NCI-H446 treated with DMSO at 0.1 percent for 48 hours (cell line): ENCODE results near the gene MKKS.

Experiments used
- DNase-seq: peaks from one replicate; lab custom pipeline; 2025; lab: John Stamatoyannopoulos, UW

MKKS gene

DNA sequence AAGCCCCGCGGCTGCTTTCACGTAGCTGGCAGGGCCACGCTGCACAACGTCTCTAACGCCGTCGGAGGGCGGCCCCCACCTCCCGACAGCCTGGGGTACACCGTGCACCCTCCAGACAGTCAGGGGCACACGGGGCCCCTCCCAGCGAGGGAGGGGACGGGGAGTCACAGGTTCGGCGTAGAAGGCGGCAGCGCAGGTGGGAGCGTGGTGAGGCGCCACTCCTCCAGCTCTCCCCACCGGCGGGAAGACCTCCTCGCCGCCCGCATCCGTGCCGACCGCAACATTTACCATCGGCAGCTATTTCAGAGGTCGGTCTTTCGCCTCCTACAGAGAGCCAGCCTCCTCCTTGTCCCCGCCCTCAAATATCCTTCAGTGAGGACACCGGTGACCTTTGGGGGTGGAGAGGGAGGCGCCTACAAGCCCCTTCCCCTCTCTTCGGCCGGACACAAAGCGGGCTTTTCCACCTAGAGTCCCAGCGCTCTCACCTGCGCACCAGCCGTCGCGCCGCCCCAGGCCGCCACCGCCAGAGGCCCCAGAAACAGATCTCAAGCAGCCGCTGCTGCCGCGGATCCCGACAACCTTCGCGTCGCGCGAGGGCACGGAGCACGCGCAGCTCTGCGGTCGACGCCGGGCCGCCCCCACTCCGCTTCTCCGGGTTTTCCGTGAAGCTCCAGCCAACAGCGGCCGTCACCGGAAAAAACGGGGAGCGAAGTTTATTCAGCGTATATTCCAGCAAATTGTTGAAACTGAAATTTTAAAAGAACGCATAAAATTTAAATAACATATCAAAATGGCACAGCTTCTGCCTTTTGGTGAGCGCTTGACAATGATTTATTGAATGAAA is at the start of gene MKKS:
Gene MKKS (minus strand): TSS at position 600 of the 844 bp plus-strand sequence. CDS start 20,708 bp downstream, outside the sequence.
- peak; percentile 90 for DNase-seq

DNA sequence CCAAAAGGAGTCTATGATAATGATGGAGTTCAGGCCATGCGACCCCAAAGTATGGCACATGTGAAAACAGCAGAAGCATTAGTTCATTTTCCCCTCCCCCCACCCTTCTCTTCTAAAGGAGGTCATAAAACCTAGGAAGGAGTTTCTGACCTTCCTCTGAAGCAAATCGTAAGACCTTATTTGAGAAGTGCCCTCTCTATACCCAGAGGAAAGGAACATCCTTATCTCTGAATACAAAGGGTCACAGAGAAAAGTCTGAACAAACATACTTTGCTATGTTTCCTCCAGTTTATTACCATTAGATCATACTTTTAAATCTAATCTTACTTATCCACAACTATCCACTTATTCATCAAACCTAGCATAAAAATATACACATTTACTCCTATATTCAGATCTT is 49.7 kb upstream of the MKKS start:
- DNase-seq: no peak

DNA sequence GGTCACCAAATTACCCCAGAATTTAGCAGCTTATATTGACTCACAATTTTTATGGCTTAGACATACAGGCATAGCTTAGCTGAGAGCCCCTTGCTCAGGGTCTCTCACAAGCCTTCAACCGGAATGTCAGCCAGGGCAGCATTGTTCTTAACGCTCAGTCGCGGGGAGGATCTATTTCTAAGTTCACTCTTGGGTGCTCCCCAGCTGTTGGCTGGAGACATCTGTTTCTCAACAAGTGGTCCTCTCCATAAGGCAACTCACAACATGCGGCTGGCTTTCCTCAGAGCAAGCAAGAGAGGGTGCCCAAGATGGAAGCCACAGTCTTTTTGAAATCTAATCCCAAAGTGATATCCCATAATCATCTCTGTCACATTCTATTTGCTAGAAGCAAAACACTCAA is 47.7 kb upstream of the MKKS start:
- no peak for DNase-seq

DNA sequence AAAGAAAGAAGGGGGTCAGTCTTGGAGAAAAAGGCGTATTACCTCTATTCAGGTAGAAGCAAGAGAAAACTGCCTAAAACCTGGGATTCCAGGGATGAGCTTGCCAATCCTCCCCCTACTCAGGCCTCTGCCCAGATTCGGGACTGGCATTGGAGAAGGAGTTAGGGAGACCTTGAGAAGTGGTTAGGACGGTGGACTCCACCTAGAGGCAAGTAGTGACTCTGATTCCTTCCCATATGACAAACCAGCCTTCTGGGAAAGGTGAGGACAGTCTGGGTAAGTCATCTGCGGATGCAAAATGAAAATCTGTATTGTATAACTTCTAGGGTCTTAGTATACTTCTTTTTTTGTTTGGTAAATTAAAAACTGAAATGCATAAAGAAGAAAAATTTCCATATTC is 44.9 kb upstream of the MKKS start:
- DNase-seq: no peak

DNA sequence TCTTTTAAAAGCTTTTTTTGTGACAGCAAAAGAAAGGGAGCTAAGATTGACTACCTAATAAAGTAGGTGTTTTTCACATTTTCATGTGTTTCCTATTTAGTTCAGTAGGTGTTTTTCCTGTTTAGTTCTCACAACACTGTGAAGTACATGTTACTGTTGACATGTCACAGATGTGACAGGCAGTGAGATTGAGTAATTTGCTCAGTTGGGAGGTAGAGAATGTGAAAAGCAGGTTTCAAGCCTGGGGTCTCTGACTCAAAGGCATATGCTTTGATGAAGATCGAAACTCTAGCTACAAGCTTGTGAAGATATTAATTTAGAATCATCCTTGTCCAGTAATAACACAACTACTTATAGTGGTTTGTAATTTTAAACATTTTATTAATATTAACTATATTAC is 44.2 kb upstream of the MKKS start:
- DNase-seq: no peak

DNA sequence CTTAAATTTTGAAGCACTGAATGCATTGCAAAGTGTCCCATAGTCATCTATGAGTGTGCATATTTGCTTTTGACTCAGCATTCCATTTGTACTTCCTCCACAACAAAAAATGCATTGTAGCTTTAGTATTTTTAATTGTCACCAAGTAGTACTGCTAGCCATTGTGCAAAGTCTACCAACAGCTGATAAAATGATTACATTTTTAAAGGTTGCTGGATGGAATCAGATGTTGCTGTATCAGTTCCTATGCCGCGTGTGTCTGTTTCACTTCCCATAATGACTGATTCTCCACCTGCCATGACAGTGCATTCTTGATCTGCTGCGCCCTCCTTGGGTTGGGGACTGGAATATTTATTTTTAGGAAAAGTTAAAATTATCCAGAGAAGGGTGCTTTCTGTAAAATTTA is 42.3 kb upstream of the MKKS start:
- no peak for DNase-seq

DNA sequence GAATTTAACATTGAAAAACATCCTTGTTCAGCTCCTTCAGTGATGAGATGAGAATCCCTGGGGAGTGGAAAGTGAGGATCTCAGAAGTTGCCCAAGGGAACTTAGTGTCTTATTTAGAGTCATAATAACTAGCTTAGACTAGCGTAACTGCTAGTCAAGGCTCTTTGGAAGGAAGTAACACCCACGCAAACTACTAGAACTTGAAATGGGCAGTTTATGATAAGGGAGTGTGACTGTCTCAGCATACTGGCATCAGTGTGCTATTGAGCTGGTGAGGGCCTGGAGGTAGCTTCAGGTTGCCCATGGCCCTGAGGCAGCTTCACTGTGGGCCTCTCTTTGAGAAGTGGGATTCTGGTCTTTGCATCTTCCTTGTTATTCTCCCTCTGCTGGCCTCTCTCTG is 41.2 kb upstream of the MKKS start:
- no peak for DNase-seq

DNA sequence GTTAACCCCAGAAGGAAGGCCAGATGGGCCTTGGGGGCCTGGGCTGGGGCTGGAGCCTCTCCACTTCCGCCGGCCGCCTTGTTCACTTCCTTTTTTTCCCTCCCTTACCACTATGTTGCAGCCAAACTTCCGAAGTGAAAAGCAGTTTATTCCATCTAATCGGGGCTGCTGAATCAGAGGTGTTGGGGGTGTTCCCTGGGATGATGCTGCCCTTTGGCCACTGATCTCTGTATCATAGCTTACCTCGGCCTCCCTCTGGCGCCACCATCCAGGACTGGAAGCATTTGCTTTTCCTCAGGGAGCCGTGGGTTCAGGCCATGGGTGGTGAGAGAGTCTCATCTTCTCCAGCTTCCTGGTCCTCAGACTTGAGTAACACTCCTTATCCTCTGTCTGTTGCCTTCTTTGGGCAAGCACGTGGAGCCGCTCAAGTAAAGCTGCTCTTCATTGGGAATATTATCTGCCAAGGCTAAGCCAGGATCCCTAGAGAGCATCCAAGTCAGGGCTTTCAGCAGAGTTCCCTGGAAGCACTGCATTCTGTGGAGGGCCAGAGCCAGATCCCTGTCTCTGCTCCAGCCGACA is 40.7 kb upstream of the MKKS start:
- no peak for DNase-seq

DNA sequence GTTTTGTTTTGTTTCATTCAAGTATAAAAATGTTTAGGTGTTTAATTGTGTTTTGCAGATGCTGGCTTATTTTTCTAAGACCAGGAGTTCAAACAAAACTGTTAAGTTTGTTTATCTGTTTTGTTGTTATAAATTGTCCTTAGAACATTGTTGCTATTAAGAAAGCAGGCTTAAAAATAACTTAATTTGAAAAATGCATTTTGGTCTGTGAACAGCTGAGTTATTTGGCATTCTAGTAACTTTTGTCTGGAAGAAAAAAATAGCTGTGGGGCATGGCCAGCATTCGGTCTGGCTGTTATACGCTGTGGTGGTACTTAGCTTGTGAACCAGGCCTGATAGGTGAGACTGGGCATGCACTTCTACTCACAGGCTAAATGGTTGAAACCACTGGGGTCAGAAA is 38.8 kb upstream of the MKKS start:
- DNase-seq: no peak

DNA sequence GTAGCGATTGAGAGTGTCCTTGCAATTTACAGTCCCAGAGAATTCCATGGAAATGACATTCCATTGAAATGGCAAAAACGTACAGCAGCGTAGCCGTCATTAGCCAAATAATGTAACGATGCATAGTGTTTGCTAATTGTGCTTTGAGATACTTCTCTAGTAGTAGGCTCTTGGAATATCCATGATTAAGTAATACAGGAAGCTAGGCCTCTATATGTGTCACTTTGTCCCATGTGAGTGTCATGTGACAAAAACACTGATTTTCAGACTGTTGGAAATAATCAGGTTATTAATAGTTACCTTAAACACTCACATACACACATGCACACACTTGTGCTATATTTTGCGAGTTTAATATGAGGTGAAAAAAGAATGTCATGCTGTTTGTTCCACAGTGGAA is 36.3 kb upstream of the MKKS start:
- DNase-seq: no peak

DNA sequence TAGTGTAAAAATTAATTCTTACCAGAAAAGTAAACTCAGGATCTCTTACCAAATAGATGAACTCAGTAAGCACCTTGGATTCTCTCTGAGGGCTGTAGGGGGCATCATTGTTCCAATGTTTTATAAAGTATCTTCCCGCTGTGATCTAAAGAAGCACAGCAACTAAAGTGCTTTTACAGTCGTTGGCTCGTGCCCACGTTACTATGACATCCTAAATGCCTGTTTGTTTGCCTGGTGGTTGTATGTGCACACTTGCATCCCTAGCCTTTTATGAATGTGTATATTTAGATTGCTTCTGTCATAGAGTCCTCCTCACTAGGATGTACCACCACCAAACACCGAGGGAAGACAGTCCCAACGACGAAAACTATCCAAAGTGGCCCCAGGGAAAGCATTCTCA is 35.6 kb upstream of the MKKS start:
- DNase-seq: peak; percentile 85

DNA sequence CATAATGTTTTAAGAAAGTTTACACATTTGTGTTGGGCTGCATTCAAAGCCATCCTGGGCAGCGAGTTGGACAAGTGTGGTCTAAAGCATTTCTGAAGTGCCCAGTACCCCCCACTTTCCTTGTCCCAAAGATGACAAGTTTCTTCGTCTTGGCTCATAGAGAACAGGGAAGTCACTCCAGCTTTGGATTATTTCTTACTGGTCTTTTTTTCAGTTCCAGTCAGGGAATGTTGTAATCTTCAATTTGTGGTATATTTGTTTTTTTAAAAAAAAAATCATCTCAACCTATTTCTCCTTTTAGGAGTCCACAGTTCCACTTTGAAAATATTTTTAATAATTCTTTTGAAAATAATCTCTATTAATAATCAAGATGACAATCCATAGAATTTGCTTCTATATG is 35.0 kb upstream of the MKKS start:
- no peak for DNase-seq

DNA sequence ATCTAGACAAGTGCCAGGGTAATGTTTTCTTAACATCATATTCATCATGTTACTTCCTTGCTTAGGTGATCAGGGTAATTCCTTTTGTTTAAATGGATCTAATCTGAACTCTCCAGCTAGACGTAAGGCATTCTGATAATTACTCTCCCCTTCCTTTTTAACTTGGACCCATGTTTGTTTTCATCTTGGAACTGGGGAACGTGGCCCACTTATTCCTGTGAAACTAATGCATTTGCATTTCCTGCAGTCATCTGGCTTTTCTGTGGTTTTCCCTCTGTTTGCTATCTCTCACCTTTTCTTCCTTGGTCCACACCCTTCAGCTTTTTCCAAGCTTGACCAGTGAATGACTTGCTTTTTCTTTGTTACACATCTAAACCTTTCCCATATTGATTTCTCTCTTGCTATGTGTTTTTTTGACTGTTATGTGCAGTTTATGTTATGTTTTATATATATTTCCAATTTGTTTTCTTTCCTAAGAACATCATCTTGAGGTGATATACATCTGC is 34.4 kb upstream of the MKKS start:
- no peak for DNase-seq

DNA sequence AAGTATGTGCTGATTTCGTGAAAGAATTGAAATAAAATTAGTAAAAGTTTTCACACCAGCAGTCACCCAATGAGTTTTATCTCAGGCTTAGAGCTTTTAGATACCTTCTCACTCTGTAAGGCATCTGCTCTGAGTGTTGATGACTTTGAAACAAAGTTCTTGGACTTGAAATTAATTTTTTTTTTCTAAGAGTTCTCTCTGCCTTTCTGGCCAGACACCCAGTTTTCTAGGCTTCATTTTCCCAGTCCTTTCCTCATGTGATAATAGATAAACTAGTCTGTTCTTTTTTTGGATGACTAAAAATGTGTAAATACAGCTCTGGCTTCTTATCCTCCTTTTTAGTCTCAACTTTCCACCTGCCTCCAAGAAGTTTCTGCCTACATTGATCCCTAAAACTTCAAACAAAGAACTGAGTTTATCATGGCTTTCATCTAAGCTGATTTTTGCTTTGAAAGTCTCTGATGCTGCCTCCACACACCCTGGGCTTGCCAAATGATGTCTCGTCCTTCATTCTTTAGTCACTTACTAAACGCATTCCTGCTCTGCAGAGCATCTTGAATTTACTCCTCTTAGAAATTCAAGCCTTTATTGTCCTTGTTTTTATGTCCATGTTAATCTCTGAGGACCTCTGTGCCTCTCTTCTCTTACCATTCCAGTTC is 33.8 kb upstream of the MKKS start:
- DNase-seq: no peak

DNA sequence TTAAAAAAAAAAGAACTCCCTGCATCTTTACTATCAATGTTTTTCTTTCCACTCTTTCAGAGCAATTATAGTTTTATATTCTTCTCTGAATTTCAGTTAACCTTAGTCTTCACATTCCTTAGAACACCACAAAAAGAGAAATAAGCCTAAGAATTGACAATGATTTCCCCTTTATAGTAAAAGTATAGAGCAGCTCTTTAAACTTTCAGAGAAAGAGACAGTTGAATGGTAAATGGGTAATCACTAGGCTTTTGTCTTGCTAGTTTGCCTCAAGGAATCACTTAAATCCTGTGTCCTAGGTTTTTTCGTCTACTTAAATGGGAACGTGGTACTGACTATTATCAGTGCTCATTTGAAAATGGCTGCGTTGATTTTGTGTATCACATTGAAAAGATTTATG is 32.8 kb upstream of the MKKS start:
- no peak for DNase-seq

DNA sequence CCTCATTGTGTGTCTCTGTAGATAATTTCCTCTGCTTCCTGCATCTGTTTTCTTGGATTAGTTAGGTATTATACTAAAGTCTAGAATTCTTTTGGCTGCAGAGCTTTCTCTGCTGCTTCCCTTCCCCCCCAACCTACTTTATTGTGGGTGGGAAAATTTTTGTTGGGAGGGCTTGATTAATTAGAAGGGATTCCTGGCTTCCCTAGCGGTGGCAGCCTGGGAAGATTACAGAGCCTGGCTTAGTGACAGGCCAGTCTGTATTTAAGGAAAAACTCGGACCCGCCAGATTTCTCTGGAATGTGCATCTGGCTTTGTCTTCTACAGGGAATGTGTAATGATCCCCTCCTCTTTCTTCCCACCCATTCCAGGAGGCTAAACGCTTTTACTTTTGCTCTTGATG is 32.3 kb upstream of the MKKS start:
- DNase-seq: no peak

DNA sequence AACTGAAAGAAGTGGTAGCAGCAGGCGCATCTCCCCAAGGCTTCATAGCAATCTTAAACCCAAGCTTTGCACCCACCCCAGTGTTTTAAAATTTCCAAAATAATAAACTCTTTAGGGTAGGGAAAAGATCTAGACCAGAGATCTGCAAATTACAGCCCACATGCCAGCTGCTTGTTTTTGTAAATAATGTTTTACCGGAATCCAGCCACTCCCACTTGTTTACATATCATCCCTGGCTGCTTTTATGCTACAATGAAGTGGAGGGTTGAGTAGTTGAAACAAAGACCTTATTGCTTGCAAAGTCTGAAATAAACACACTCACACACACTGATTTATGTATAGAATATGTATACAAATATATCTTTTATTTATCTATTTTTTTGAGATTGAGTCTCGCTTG is 31.1 kb upstream of the MKKS start:
- no peak for DNase-seq

DNA sequence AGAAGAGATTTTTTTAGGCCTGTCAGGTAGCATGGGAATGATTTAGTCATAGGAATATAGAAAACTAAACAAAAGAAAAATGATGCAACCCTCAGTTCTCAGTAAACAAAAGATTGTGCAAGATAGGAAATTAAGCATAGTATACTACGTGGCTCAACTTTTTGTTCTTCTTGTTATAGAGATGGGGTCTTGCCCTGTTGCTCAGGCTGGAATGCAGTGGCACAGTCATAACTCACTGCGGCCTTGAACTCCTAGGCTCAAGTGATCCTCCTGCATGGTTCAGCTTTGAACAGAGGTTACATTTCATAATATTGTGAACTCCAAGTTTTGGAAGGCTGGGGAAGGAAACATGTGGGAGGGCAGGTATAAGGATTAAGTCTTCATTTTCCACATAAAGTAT is 29.6 kb upstream of the MKKS start:
- no peak for DNase-seq

DNA sequence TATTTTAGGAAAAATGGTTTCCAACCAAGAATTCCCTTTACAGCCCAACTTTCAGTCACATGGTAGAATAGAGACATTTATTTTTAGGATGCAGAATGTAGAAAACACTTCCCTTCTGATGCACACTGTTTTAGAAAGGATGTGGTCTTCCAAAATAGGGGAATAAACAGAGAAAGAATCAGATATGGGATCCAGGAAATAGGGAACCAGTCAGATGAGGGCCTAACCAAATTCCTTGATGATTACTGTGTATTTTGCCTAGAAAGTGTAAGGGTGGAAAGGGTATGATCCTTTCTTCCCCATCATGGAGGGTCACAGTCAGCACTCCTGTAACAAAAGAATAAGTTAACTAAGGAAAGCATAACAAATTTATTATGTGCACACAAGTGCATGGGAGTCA is 28.5 kb upstream of the MKKS start:
- DNase-seq: no peak

DNA sequence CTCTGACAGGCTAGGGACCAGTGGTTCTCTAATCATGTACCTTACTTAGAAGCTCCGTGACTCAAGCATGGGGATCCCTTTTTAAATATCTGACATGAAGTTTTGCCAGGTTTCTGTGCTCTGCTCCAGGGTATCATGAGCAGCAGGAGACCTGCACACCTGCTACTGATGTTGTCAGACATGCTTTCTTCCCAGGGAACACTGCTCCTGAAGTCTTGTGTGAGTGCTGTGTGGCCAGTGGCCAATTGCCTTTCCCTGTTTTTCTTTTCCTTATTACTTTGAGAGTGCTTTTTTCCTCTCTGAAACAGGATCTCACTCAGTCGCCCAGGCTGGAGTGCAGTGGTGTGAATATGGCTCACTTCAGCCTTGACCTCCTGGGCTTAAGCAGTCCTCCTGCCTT is 27.5 kb upstream of the MKKS start:
- DNase-seq: no peak

DNA sequence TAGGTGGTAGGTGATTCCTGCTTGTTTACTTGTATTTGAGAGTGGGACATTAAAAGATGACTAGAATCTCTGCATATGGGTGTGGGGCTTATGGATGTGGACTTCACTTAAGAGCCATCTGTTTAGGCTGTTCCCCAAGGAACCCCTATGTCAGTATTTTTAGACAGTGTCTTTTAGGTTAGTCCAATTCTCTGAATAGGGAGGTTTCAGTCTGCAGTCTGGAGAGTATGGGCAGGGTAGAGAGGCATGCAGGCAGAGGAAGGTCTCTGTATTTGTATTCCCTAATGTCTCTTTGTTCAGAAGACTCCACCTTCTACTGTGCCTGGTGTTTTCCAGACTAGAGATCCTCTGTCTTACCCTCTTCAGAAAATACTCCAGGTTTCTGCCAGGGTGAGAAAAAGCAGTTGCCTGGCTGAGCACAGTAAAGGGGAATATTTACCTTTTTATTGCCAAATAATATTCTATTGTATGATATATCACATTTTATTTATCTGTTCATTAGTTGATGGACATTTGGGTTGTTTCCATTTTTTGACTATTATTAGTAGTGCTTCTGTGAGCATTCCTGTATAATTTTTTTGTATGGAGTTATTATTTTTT is 20.2 kb upstream of the MKKS start:
- no peak for DNase-seq

DNA sequence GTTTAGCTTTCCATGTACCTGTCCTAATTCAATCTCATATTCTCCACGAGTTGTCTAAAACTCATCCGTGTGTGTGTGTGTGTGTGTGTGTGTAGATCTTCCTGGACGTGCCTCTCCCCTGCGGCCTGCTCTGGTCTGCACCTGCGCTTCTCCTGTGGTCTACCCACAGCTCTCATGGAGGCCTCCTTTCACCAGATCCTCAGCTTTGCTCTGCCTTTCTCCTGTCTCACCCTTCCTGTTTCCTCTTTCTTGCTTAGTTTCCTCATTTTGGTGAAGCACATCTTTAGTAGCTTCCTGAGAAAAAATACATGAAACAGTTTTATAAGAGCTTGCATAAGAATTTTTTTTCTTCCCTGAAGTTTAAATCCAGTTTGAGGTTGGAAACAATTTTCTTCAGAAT is 19.2 kb upstream of the MKKS start:
- no peak for DNase-seq

DNA sequence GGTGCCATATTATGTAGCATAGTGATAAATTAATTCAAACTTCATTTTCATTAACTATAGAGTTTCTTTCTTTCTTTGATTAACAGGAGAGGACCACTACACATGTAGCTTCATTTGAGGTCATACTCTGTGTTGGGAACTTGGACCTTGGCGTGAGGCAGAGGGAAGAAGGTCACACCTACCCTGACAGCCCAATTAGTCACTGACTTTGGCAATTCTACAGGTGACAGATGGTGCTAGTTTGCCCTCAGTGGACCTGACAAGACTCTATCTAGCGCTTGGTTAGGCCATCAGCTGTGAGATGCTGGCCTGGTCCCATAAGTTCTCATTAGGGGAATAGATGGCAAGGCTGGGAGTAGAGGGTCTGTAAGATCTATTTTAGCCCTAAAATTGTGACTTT is 15.2 kb upstream of the MKKS start:
- DNase-seq: peak; percentile 47
